Karpas-422 (cell line): ENCODE data around the gene DGKD. TPM values are rescaled to one million over a fixed set of nuclear protein-coding genes. Genes with fewer than 3 reads are reported as not detected.
A peak's percentile ranks its signal among the peaks of the same experiment; 100 is the strongest.

Source experiments
- DNase-seq: peaks from one replicate; pipeline ENCODE4 v3.0.0-alpha.2; 2015
- H2AFZ ChIP-seq: fragments of 200-600 bp; sonication (generic); 2 replicates; pipeline ENCODE4 v1.6.1; 2014; ENCODE audit warnings: antibody characterized with exemption, low read length, mixed read lengths
- H3K27ac ChIP-seq: fragments of 200-600 bp; sonication (generic); 2 replicates; pipeline ENCODE4 v1.5.1; 2014; ENCODE audit warnings: mild to moderate bottlenecking, low read length, moderate library complexity
- H3K27me3 ChIP-seq: fragments of 200-600 bp; sonication (generic); 2 replicates; pipeline ENCODE4 v1.6.1; 2014; ENCODE audit warnings: low read length, mixed read lengths
- H3K36me3 ChIP-seq: fragments of 200-600 bp; sonication (generic); 2 replicates; pipeline ENCODE4 v1.6.1; 2014; ENCODE audit warnings: low read length, mixed read lengths; ENCODE audit not compliant: insufficient read depth
- H3K4me1 ChIP-seq: fragments of 200-600 bp; sonication (generic); 2 replicates; pipeline ENCODE4 v1.6.1; 2014; ENCODE audit warnings: mild to moderate bottlenecking, low read length, mixed read lengths
- H3K4me2 ChIP-seq: fragments of 200-600 bp; sonication (generic); 2 replicates; pipeline ENCODE4 v1.6.1; 2014; ENCODE audit warnings: low read length, low read depth, mild to moderate bottlenecking; ENCODE audit not compliant: poor library complexity, severe bottlenecking
- H3K4me3 ChIP-seq: fragments of 200-600 bp; sonication (generic); 2 replicates; pipeline ENCODE4 v1.5.1; 2014; ENCODE audit warnings: mild to moderate bottlenecking, antibody characterized with exemption, low read length, mixed read lengths
- H3K79me2 ChIP-seq: fragments of 200-600 bp; sonication (generic); 2 replicates; pipeline ENCODE4 v1.6.1; 2014; ENCODE audit warnings: mild to moderate bottlenecking, low read length, mixed read lengths
- H3K9ac ChIP-seq: fragments of 200-600 bp; sonication (generic); 2 replicates; pipeline ENCODE4 v1.6.0; 2014; ENCODE audit warnings: low read length
- H3K9me2 ChIP-seq: fragments of 200-600 bp; sonication (generic), shearing (Covaris generic); replicated peaks from 2 replicates; pipeline ENCODE4 v1.6.0; 2014; ENCODE audit warnings: mild to moderate bottlenecking, low read length, moderate library complexity; ENCODE audit not compliant: insufficient read depth
- H3K9me3 ChIP-seq: fragments of 300-700, 200-600 bp; sonication (generic); 2 replicates; pipeline ENCODE4 v1.6.1; 2014; ENCODE audit warnings: low read length, mixed read lengths
- H4K20me1 ChIP-seq: fragments of 200-600 bp; sonication (generic); 2 replicates; pipeline ENCODE4 v1.6.1; 2014; ENCODE audit warnings: mild to moderate bottlenecking, antibody characterized with exemption, low read length, low read depth; ENCODE audit not compliant: insufficient read depth
- total RNA-seq: library from RNA; depleted of rRNA; stranded (reverse); fragments of >200 nt; shearing (Covaris generic); gene quantifications from 2 replicates; pipeline ENCODE4 v1.2.3, GENCODE V29; 2014; ENCODE audit warnings: low replicate concordance

The DGKD gene
- total RNA-seq, 1 experiment from 2014 or later = 10.2 TPM

GRCh38 chr2:233447506-233448219 is 93.4 kb downstream of the DGKD start:
- Histone ChIP-seq H3K4me1 (no peaks in the 10 kb centered on the region), H3K4me3 (no peak overlapping the region), H3K9me3 (no peaks in the 10 kb centered on the region), H3K9ac (no peak overlapping the region), H4K20me1 (no peaks in the 10 kb centered on the region), H3K79me2 (no peaks in the 10 kb centered on the region), H3K36me3 (no peaks in the 10 kb centered on the region), H3K9me2 (no peaks in the 10 kb centered on the region), H3K4me2 (no peak overlapping the region), H2AFZ (no peak overlapping the region), H3K27ac (no peak overlapping the region), H3K27me3 (no peaks in the 10 kb centered on the region)
- DNase-seq = no peak

GRCh38 chr2:233448220-233448559 is 93.9 kb downstream of the DGKD start:
- no peak overlapping the region for H3K27ac ChIP-seq
- H3K4me3 ChIP-seq = no peak overlapping the region
- H3K4me1 ChIP-seq = no peaks in the 10 kb centered on the region
- no peaks in the 10 kb centered on the region for H3K36me3 ChIP-seq
- DNase-seq = peak; percentile 47
- no peaks in the 10 kb centered on the region for H4K20me1 ChIP-seq
- no peak overlapping the region for H3K9ac ChIP-seq
- H3K9me3 ChIP-seq = no peaks in the 10 kb centered on the region
- H3K4me2 ChIP-seq = no peak overlapping the region
- H2AFZ ChIP-seq = no peak overlapping the region
- no peaks in the 10 kb centered on the region for H3K27me3 ChIP-seq
- no peaks in the 10 kb centered on the region for H3K79me2 ChIP-seq
- H3K9me2 ChIP-seq = no peaks in the 10 kb centered on the region

- Histone ChIP-seq H3K79me2 (no peaks in the 10 kb centered on the region), H3K27me3 (no peaks in the 10 kb centered on the region), H3K9me2 (no peaks in the 10 kb centered on the region), H3K9me3 (no peaks in the 10 kb centered on the region), H3K9ac (no peak overlapping the region), H4K20me1 (no peaks in the 10 kb centered on the region), H3K27ac (no peak overlapping the region), H3K36me3 (no peaks in the 10 kb centered on the region), H3K4me2 (no peak overlapping the region), H3K4me1 (no peaks in the 10 kb centered on the region), H3K4me3 (no peak overlapping the region), H2AFZ (no peak overlapping the region)
- peak; percentile 48 for DNase-seq
These were observed 94.3 kb downstream of the DGKD start for GRCh38 chr2:233448575-233448974.

- no peaks in the 10 kb centered on the region for H3K9me3 ChIP-seq
- no peak overlapping the region for H3K4me3 ChIP-seq
- no peaks in the 10 kb centered on the region for H3K4me1 ChIP-seq
- H2AFZ ChIP-seq = no peak overlapping the region
- H3K4me2 ChIP-seq = no peak overlapping the region
- no peak overlapping the region for H3K27ac ChIP-seq
- DNase-seq = no peak
- no peaks in the 10 kb centered on the region for H4K20me1 ChIP-seq
- H3K9ac ChIP-seq = no peak overlapping the region
- H3K36me3 ChIP-seq = no peaks in the 10 kb centered on the region
- H3K79me2 ChIP-seq = no peaks in the 10 kb centered on the region
- no peaks in the 10 kb centered on the region for H3K27me3 ChIP-seq
- no peaks in the 10 kb centered on the region for H3K9me2 ChIP-seq
These were observed 95.0 kb downstream of the DGKD start for GRCh38 chr2:233449081-233449901.

- H3K4me3 ChIP-seq = no peak overlapping the region
- DNase-seq = no peak
These were observed 95.9 kb downstream of the DGKD start for GRCh38 chr2:233449921-233450863.

GRCh38 chr2:233450864-233451575 is 96.7 kb downstream of the DGKD start:
- H2AFZ ChIP-seq = no peak overlapping the region
- no peak for DNase-seq
- no peaks in the 10 kb centered on the region for H3K79me2 ChIP-seq
- no peaks in the 10 kb centered on the region for H3K36me3 ChIP-seq
- no peak overlapping the region for H3K4me3 ChIP-seq
- no peaks in the 10 kb centered on the region for H3K4me1 ChIP-seq
- H3K27ac ChIP-seq = no peak overlapping the region
- no peak overlapping the region for H3K4me2 ChIP-seq
- H3K9ac ChIP-seq = no peak overlapping the region
- H3K9me3 ChIP-seq = no peaks in the 10 kb centered on the region
- no peaks in the 10 kb centered on the region for H4K20me1 ChIP-seq
- no peaks in the 10 kb centered on the region for H3K9me2 ChIP-seq
- no peaks in the 10 kb centered on the region for H3K27me3 ChIP-seq

More at GRCh38 chr2:233449921-233450863, 95.9 kb downstream of the DGKD start:
- no peak overlapping the region for H3K4me2 ChIP-seq
- no peak overlapping the region for H3K9ac ChIP-seq
- no peaks in the 10 kb centered on the region for H3K79me2 ChIP-seq
- no peaks in the 10 kb centered on the region for H4K20me1 ChIP-seq
- H3K9me2 ChIP-seq = no peaks in the 10 kb centered on the region
- no peak overlapping the region for H3K27ac ChIP-seq
- H3K4me1 ChIP-seq = no peaks in the 10 kb centered on the region
- no peaks in the 10 kb centered on the region for H3K27me3 ChIP-seq
- H2AFZ ChIP-seq = no peak overlapping the region
- H3K9me3 ChIP-seq = no peaks in the 10 kb centered on the region
- H3K36me3 ChIP-seq = no peaks in the 10 kb centered on the region

- no peaks in the 10 kb centered on the region for H3K36me3 ChIP-seq
- no peaks in the 10 kb centered on the region for H3K9me2 ChIP-seq
- no peaks in the 10 kb centered on the region for H3K27me3 ChIP-seq
- no peak overlapping the region for H3K4me2 ChIP-seq
- no peaks in the 10 kb centered on the region for H3K9me3 ChIP-seq
- H3K79me2 ChIP-seq = no peaks in the 10 kb centered on the region
- no peak overlapping the region for H3K4me3 ChIP-seq
- H2AFZ ChIP-seq = no peak overlapping the region
- H4K20me1 ChIP-seq = no peaks in the 10 kb centered on the region
- DNase-seq = no peak
- no peak overlapping the region for H3K27ac ChIP-seq
- no peaks in the 10 kb centered on the region for H3K4me1 ChIP-seq
- no peak overlapping the region for H3K9ac ChIP-seq
These were observed 97.7 kb downstream of the DGKD start for GRCh38 chr2:233451950-233452349.
